ENCODE data around the gene INHA. TPM values are rescaled to one million over a fixed set of nuclear protein-coding genes. Genes with fewer than 3 reads are reported as not detected.

INHA gene
- total RNA-seq, 4 donors from 2014 or later, result 0.45 to 0.75 TPM; not detected in 2

DNA sequence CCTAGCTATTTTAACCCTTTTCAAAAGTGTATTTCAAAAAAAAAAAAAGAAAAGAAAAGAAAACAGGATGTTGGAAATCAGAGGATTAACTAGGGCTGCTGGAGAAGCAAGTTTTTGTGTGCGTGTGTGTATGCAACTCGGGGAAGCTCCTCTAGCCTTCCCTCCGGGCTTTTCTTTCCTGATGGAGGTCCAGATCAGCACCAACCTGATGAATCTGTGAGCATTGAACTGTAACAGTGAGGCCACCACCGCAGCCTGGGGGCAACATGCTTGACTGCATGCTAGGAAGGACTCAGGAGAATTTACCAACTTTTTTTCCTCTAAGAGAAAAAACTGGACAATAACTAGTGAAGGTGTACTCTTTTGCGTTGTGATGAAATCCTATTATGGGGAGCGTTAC, 3.1 kb upstream of the INHA start:
- Histone ChIP-seq H3K27ac (replicated peaks in 1 of 4) (no peak overlapping the region), H3K27me3 (no peaks in the 10 kb centered on the region), H3K4me3 (no peak overlapping the region), H3K9me3 (no peaks in the 10 kb centered on the region), H3K4me1 (peaks cover 15 to 20% (median 16%) of the 10 kb centered on the region in 4 donors), H3K36me3 (peaks cover 0 to 39% (median 21%) of the 10 kb centered on the region in 4 donors)
- 94% methylated on average over 6 of the region's 6 CpGs for WGBS
- intact Hi-C loops (cut with DNase I), result no loop called here
- TF ChIP-seq, protein P1, sequence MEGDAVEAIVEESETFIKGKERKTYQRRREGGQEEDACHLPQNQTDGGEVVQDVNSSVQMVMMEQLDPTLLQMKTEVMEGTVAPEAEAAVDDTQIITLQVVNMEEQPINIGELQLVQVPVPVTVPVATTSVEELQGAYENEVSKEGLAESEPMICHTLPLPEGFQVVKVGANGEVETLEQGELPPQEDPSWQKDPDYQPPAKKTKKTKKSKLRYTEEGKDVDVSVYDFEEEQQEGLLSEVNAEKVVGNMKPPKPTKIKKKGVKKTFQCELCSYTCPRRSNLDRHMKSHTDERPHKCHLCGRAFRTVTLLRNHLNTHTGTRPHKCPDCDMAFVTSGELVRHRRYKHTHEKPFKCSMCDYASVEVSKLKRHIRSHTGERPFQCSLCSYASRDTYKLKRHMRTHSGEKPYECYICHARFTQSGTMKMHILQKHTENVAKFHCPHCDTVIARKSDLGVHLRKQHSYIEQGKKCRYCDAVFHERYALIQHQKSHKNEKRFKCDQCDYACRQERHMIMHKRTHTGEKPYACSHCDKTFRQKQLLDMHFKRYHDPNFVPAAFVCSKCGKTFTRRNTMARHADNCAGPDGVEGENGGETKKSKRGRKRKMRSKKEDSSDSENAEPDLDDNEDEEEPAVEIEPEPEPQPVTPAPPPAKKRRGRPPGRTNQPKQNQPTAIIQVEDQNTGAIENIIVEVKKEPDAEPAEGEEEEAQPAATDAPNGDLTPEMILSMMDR (IDR thresholded peaks at IDR 0.05), result no peak
- no peak for TF ChIP-seq POLR2A (IDR thresholded peaks at IDR 0.05; ENCODE audit: low read depth)
- TF ChIP-seq EP300 (IDR thresholded peaks at IDR 0.05), result no peak
- TF ChIP-seq POLR2AphosphoS5 (IDR thresholded peaks at IDR 0.05), result no peak
- DNase-seq (ENCODE audit: extremely low spot score), result no peak

DNA sequence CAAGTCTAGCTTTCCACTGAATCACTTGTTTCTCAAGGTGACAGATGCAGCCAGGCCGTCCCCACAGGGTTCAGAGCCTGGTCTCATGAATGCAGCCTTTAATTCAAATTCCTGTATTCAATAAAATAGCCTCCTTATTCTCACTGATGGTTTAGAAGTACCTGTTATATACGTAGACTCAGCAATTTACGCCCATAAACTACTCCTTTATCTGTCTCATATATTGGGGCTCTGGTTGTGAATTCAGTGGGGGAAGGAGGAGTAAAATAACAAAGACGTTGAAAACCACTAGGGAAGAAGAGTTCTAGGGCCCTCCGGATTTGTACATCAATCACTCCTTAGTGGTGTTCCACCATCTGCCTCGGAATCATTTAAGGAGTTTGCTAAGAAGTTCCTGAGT, 2.5 kb upstream of the INHA start:
- Histone ChIP-seq H3K4me1 (peaks cover 15 to 20% (median 16%) of the 10 kb centered on the region in 4 donors), H3K36me3 (peaks cover 0 to 33% (median 15%) of the 10 kb centered on the region in 4 donors), H3K4me3 (peak overlapping the region; percentile 73 to 87 (median 82)), H3K27me3 (peaks cover 0 to 2% (median 0%) of the 10 kb centered on the region in 4 donors), H3K9me3 (no peaks in the 10 kb centered on the region), H3K27ac (replicated peaks in 1 of 4) (peak overlapping the region; percentile 86 to 91 (median 90))
- TF ChIP-seq EP300 (IDR thresholded peaks at IDR 0.05) (no peak), POLR2A (IDR thresholded peaks at IDR 0.05; ENCODE audit: low read depth) (no peak), POLR2AphosphoS5 (IDR thresholded peaks at IDR 0.05) (no peak)
- TF ChIP-seq, protein P1 (IDR thresholded peaks at IDR 0.05), result no peak
- no peak for DNase-seq (ENCODE audit: extremely low spot score)
- WGBS, result 81% methylated on average over 6 of the region's 6 CpGs
- intact Hi-C loops (cut with DNase I), result loop anchor here (2.0 kb wide), 1 partner anchor 27 kb away; the partner anchor contains the start of gene STK11IP

DNA sequence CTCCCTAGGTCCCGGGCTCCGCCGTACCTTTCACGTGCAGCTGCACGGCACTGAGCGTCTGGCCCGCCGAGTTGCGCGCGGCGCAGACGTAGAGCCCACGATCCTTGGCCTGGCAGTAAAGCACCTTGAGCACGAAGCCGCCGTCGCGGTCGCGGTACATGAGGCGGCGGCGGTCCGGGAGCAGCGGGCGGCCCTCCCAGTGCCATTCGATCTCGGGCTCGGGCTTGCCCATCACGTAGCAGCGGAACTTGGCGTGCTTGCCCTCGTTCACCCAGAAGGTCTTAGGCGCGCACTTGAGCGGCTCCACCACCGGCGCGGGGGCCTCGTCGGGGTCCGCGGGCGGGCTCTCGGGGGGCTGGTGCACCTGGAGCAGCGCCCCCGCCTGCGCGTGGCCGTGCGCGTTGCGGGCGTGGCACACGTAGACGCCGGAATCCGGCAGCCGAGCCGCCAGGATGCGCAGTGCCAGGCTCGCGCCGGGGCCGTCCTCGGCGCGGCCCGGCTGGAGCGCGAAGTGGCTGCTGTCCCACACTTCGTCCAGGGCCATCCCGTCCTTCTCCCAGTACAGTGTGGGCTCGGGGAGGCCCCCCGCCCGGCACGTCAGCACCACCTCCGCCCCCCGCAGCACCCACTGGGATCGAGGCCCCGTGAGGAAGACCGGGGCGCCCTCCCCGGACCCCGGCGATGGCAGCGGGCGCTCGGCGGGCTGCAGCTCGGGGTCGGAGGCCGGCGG, 1.8 kb upstream of the INHA start:
- Histone ChIP-seq H3K4me3 (peak overlapping the region; percentile 73 to 87 (median 82)), H3K9me3 (no peaks in the 10 kb centered on the region), H3K4me1 (peaks cover 15 to 20% (median 16%) of the 10 kb centered on the region in 4 donors), H3K27me3 (peaks cover 0 to 9% (median 0%) of the 10 kb centered on the region in 4 donors), H3K27ac (replicated peaks in 1 of 4) (peak overlapping the region; percentile 86 to 91 (median 90)), H3K36me3 (peaks cover 0 to 27% (median 10%) of the 10 kb centered on the region in 4 donors)
- TF ChIP-seq POLR2A (IDR thresholded peaks at IDR 0.05; ENCODE audit: low read depth) (no peak), POLR2AphosphoS5 (IDR thresholded peaks at IDR 0.05) (peak; percentile 38 to 66), EP300 (IDR thresholded peaks at IDR 0.05) (no peak)
- TF ChIP-seq, protein P1 (IDR thresholded peaks at IDR 0.05), result peak in 1 of 3 experiments; percentile 10
- no peak for DNase-seq (ENCODE audit: extremely low spot score)
- no CpG with 5 or more reads among the region's 95 CpGs for WGBS
- intact Hi-C loops (cut with DNase I), result loop anchor here (2.0 kb wide), 1 partner anchor 26 kb away; the partner anchor contains the start of gene STK11IP

DNA sequence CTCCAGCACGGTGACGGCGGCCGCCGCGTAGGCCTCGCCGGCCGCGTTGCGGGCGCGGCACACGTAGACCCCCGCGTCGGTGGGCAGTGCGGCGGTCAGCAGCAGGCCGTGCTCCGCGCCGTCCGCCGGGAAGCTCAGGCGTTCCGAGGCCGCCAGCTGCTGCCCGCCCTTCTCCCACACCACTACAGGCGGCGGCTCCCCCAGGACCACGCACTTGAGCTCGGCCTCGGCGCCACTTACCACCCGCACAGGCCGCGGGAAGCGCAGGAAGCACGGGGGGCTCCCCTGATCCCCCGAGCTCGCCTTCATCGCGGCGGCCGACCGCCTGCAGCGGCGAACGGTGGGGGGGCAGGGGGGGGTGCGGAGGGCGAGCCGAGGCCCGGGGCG, 1.2 kb upstream of the INHA start:
- Histone ChIP-seq H3K27ac (replicated peaks in 1 of 4) (peak overlapping the region; percentile 86 to 91 (median 90)), H3K4me3 (peak overlapping the region; percentile 73 to 87 (median 82)), H3K4me1 (peaks cover 15 to 20% (median 16%) of the 10 kb centered on the region in 4 donors), H3K27me3 (peaks cover 0 to 13% (median 0%) of the 10 kb centered on the region in 4 donors), H3K9me3 (no peaks in the 10 kb centered on the region), H3K36me3 (peaks cover 0 to 22% (median 10%) of the 10 kb centered on the region in 4 donors)
- TF ChIP-seq POLR2AphosphoS5 (IDR thresholded peaks at IDR 0.05) (no peak), EP300 (IDR thresholded peaks at IDR 0.05) (no peak), POLR2A (IDR thresholded peaks at IDR 0.05; ENCODE audit: low read depth) (no peak)
- TF ChIP-seq, protein P1 (IDR thresholded peaks at IDR 0.05), result no peak
- no peak for DNase-seq (ENCODE audit: extremely low spot score)
- intact Hi-C loops (cut with DNase I), result loop anchor here (2.0 kb wide), 1 partner anchor 26 kb away; the partner anchor contains the start of gene STK11IP
- no CpG with 5 or more reads among the region's 55 CpGs for WGBS

Data from esophagus muscularis mucosa (tissue), 4 donors.